Chondrocyte (in vitro differentiated cells): ENCODE data around the gene RAB8B. TPM values are rescaled to one million over a fixed set of nuclear protein-coding genes. Genes with fewer than 3 reads are reported as not detected.
A peak's percentile ranks its signal among the peaks of the same experiment; 100 is the strongest.
"Not testable (repeated sequence)": the region's sequence is repeated elsewhere in the genome, so short reads cannot be mapped to it uniquely, and the experiment has no call there.

Experiments used
- DNase-seq: peaks from one replicate; pipeline ENCODE4 v3.0.0; 2021; ENCODE audit warnings: mixed read lengths, low spot score
- H3K27ac Mint-ChIP-seq: one replicate; pipeline ENCODE4 v1.8.0; 2021; ENCODE audit warnings: mild to moderate bottlenecking, moderate library complexity, mixed read lengths; ENCODE audit not compliant: unreplicated experiment
- H3K27me3 Mint-ChIP-seq: 2 replicates; pipeline ENCODE4 v1.8.0; 2021; ENCODE audit warnings: low read depth, mixed read lengths
- H3K36me3 Mint-ChIP-seq: 2 replicates; pipeline ENCODE4 v1.8.0; 2021; ENCODE audit warnings: low read depth, mixed read lengths
- H3K4me1 Mint-ChIP-seq: 2 replicates; pipeline ENCODE4 v1.8.0; 2021; ENCODE audit warnings: low read depth, mild to moderate bottlenecking, mixed read lengths
- H3K4me3 Mint-ChIP-seq: one replicate; pipeline ENCODE4 v1.8.0; 2021; ENCODE audit warnings: mild to moderate bottlenecking, moderate library complexity, mixed read lengths; ENCODE audit not compliant: unreplicated experiment
- H3K9me3 Mint-ChIP-seq: 2 replicates; pipeline ENCODE4 v1.8.0; 2021; ENCODE audit warnings: low read depth, mixed read lengths
- total RNA-seq: library from RNA; stranded (reverse); gene quantifications from 3 replicates; pipeline ENCODE4 v1.2.1, GENCODE V29; 2021
- TF ChIP-seq, protein P1 (sequence below): fragments of 200-600 bp; sonication (generic); IDR thresholded peaks from 2 replicates; pipeline ENCODE4 v1.5.0; 2021; ENCODE audit warnings: antibody characterized with exemption, mild to moderate bottlenecking, moderate library complexity

RAB8B gene
- total RNA-seq, 1 donor from 2014 or later: 34.8 TPM

DNA sequence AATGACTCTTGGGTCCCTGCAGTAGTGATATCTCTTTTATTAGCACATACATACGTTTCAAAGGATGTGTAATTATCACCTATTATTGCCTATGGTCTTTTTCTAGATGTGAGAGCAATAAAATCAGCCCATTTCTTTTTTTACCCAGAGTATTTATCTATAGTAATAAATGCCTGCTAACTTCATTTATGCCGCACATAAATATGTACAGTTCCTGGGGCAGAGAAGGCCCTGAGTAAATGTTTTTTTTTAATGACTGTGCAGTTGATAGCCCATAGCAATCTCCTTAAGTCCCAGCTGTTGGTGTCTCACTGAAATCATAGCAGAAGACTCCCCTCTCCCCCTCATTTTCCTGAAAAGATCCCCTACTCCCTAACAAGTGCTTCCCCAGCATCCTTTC, 16.7 kb downstream of the RAB8B start:
- Mint-ChIP-seq H3K9me3 (no peaks in the 10 kb centered on the region), H3K4me3 (no peak overlapping the region), H3K4me1 (peaks cover 42% of the 10 kb centered on the region), H3K27ac (no peak overlapping the region), H3K27me3 (no peaks in the 10 kb centered on the region), H3K36me3 (peaks cover 3% of the 10 kb centered on the region)
- DNase-seq: no peak
- TF ChIP-seq, protein P1, sequence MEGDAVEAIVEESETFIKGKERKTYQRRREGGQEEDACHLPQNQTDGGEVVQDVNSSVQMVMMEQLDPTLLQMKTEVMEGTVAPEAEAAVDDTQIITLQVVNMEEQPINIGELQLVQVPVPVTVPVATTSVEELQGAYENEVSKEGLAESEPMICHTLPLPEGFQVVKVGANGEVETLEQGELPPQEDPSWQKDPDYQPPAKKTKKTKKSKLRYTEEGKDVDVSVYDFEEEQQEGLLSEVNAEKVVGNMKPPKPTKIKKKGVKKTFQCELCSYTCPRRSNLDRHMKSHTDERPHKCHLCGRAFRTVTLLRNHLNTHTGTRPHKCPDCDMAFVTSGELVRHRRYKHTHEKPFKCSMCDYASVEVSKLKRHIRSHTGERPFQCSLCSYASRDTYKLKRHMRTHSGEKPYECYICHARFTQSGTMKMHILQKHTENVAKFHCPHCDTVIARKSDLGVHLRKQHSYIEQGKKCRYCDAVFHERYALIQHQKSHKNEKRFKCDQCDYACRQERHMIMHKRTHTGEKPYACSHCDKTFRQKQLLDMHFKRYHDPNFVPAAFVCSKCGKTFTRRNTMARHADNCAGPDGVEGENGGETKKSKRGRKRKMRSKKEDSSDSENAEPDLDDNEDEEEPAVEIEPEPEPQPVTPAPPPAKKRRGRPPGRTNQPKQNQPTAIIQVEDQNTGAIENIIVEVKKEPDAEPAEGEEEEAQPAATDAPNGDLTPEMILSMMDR: no peak

GRCh38 chr15:63208824-63209223, 19.4 kb downstream of the RAB8B start:
- not testable (repeated sequence) for H3K27me3 Mint-ChIP-seq, H3K9me3 Mint-ChIP-seq, H3K4me3 Mint-ChIP-seq, DNase-seq, H3K36me3 Mint-ChIP-seq, H3K27ac Mint-ChIP-seq
- peaks cover 45% of the 10 kb centered on the region for H3K4me1 Mint-ChIP-seq

DNA sequence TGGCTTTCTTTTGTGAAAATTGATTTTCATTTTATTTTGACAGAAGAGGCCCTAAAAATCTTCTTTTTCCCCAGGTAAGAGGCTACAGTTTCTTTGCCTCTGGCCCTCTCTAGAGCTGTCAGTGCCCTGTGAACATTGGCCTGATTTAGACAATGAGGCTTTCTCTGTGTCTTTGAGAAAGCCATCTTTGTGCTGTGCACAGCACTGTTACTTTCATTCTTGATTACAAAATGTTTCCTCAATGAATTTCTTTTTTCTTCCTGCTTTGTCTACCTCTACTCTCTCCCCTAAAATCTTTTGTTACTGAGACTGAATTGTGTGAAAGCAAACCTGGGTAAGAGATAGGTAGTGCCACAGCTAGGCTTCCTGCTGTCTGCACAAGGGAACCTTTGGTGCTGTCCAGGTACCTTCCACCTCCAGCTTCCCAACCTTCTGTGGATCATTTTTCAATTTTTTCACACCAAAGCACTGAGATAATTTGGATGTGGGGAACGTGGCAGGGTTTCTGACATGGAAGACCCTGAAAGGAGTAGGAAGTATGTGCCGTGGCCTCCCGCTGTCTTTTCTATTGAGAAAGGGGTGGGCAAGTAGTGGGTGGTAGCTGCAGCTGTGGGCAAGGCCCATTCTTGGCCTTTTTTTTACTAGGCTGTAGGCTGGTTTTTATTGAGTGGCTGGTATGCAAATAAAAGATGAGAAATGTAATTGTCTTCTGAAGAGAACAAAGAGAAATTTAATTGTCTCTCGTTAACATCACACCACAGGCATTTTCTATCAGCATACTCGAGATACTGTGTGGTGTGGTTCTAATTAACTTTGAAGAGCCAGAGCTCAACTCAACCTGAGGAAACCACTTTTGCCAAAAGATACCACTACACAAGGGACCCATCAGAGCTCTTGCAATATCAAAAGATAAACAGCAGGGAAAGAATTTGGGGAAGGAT, 21.0 kb downstream of the RAB8B start:
- DNase-seq: no peak
- Mint-ChIP-seq H3K4me3 (no peak overlapping the region), H3K9me3 (no peaks in the 10 kb centered on the region), H3K27ac (no peak overlapping the region), H3K36me3 (peaks cover 3% of the 10 kb centered on the region), H3K4me1 (peaks cover 40% of the 10 kb centered on the region), H3K27me3 (no peaks in the 10 kb centered on the region)
- TF ChIP-seq, protein P1: no peak

- Mint-ChIP-seq H3K4me3 (no peak overlapping the region), H3K27ac (peak overlapping the region; percentile 59), H3K27me3 (no peaks in the 10 kb centered on the region), H3K4me1 (peaks cover 40% of the 10 kb centered on the region), H3K36me3 (peaks cover 3% of the 10 kb centered on the region), H3K9me3 (no peaks in the 10 kb centered on the region)
- TF ChIP-seq, protein P1: no peak
- no peak for DNase-seq
Observed at GRCh38 chr15:63211092-63211490, 21.7 kb downstream of the RAB8B start.

- Mint-ChIP-seq H3K9me3 (no peaks in the 10 kb centered on the region), H3K27ac (peak overlapping the region; percentile 59), H3K36me3 (peaks cover 3% of the 10 kb centered on the region), H3K4me1 (peaks cover 35% of the 10 kb centered on the region), H3K4me3 (no peak overlapping the region), H3K27me3 (no peaks in the 10 kb centered on the region)
- no peak for DNase-seq
- TF ChIP-seq, protein P1: no peak
Observed at GRCh38 chr15:63211549-63211948, 22.1 kb downstream of the RAB8B start.
